HepG2 (cell line): ENCODE results near the gene FETUB. TPM values are rescaled to one million over a fixed set of nuclear protein-coding genes. Genes with fewer than 3 reads are reported as not detected.

Source experiments
- ARID2 ChIP-seq: sonication (generic); formaldehyde crosslinking; IDR thresholded peaks from 2 replicates; pipeline ENCODE4 v1.8.1; 2022; ENCODE audit warnings: mild to moderate bottlenecking, missing genetic modification reagents, borderline replicate concordance
- ARNT2 ChIP-seq: sonication (generic); formaldehyde crosslinking; IDR thresholded peaks from 2 replicates; pipeline ENCODE4 v1.8.0; 2022; ENCODE audit warnings: mild to moderate bottlenecking, low read depth, missing genetic modification reagents, moderate library complexity
- CBFB ChIP-seq: sonication (generic); formaldehyde crosslinking; IDR thresholded peaks from 2 replicates; pipeline ENCODE4 v1.4.0; 2020; ENCODE audit warnings: missing genetic modification reagents
- CENPT ChIP-seq: sonication (generic); formaldehyde crosslinking; IDR thresholded peaks from 2 replicates; pipeline ENCODE4 v1.8.0; 2022; ENCODE audit warnings: low read depth, mild to moderate bottlenecking, moderate library complexity, missing genetic modification reagents
- ELK4 ChIP-seq: sonication (generic); formaldehyde crosslinking; IDR thresholded peaks from 2 replicates; pipeline ENCODE4 v1.9.0; 2021; ENCODE audit warnings: missing genetic modification reagents, borderline replicate concordance
- HCFC1 ChIP-seq: fragments of 150-350 bp; IDR thresholded peaks from 2 replicates; pipeline ENCODE4 v1.6.1; 2014; ENCODE audit warnings: low read depth, low read length
- HDAC2 ChIP-seq: sonication (generic); formaldehyde crosslinking; IDR thresholded peaks from 2 replicates; pipeline ENCODE4 v1.4.0; 2020; ENCODE audit warnings: missing genetic modification reagents
- KAT7 ChIP-seq: IDR thresholded peaks from 2 replicates; pipeline ENCODE4 v1.6.1; 2018; ENCODE audit warnings: borderline replicate concordance, missing compliant biosample characterization
- NBN ChIP-seq: fragments of 450-650 bp; conservative IDR thresholded peaks from 2 replicates; pipeline ENCODE4 v1.6.1; 2017
- REL ChIP-seq: sonication (generic); formaldehyde crosslinking; conservative IDR thresholded peaks from 2 replicates; pipeline ENCODE4 v1.8.0; 2022; ENCODE audit warnings: mild to moderate bottlenecking, missing genetic modification reagents, moderate library complexity
- TARDBP ChIP-seq: sonication (generic); formaldehyde crosslinking; IDR thresholded peaks from 2 replicates; pipeline ENCODE4 v1.8.0; 2022; ENCODE audit warnings: mild to moderate bottlenecking, missing genetic modification reagents
- TBL1XR1 ChIP-seq: fragments of 150-350 bp; IDR thresholded peaks from 2 replicates; pipeline ENCODE4 v1.6.1; 2014; ENCODE audit warnings: borderline replicate concordance, low read length; ENCODE audit not compliant: partially characterized antibody
- TCF12 ChIP-seq, 2 experiments: fragments of 450-650 bp in 1 of 2; sonication (generic) in 1 of 2; formaldehyde crosslinking in 1 of 2; IDR thresholded peaks; 2 replicates each; pipeline versions ENCODE4 v1.6.1 to v1.8.0; 2017 to 2022; ENCODE audit warnings: antibody characterized with exemption in 1 of 2, mild to moderate bottlenecking in 1 of 2, missing genetic modification reagents in 1 of 2, moderate library complexity in 1 of 2
- THYN1 ChIP-seq: sonication (generic); formaldehyde crosslinking; IDR thresholded peaks from 2 replicates; pipeline ENCODE4 v1.8.1; 2023; ENCODE audit warnings: low read depth, mild to moderate bottlenecking, moderate library complexity, missing genetic modification reagents, borderline replicate concordance
- XRCC5 ChIP-seq: fragments of 200-400 bp; formaldehyde crosslinking; optimal IDR thresholded peaks from 2 replicates; pipeline ENCODE3; 2017; ENCODE audit warnings: mild to moderate bottlenecking, low read length
- ZFP37 ChIP-seq: sonication (generic); formaldehyde crosslinking; IDR thresholded peaks from 2 replicates; pipeline ENCODE4 v1.4.0; 2020; ENCODE audit warnings: missing genetic modification reagents, borderline replicate concordance
- ZKSCAN8 ChIP-seq: IDR thresholded peaks from 2 replicates; pipeline ENCODE4 v1.6.1; 2016; ENCODE audit warnings: borderline replicate concordance, missing genetic modification reagents, missing compliant biosample characterization
- ZMYM2 ChIP-seq: sonication (generic); formaldehyde crosslinking; IDR thresholded peaks from 2 replicates; pipeline ENCODE4 v1.8.0; 2022; ENCODE audit warnings: mild to moderate bottlenecking, missing genetic modification reagents
- ZNF275 ChIP-seq: sonication (generic); formaldehyde crosslinking; IDR thresholded peaks from 2 replicates; pipeline ENCODE4 v1.8.0; 2022; ENCODE audit warnings: missing genetic modification reagents, mild to moderate bottlenecking, inconsistent platforms, borderline replicate concordance
- ZNF674 ChIP-seq: sonication (generic); formaldehyde crosslinking; IDR thresholded peaks from 2 replicates; pipeline ENCODE4 v1.5.0; 2020; ENCODE audit warnings: low read depth, mild to moderate bottlenecking, missing genetic modification reagents
- ZSCAN22 ChIP-seq: sonication (generic); formaldehyde crosslinking; IDR thresholded peaks from 2 replicates; pipeline ENCODE4 v1.4.0; 2020; ENCODE audit warnings: mild to moderate bottlenecking, missing genetic modification reagents
- polyA plus RNA-seq, 8 experiments: library from polyadenylated mRNA; depleted of rRNA in 3 of 8; stranded (reverse) in 7 of 8; unstranded in 1 of 8; fragments of >200 nt; fragmentation: Illumina TruSeq in 4 of 8; extraction: Trizol in 4 of 8; gene quantifications; 2 replicates each; pipeline versions ENCODE4 v1.2.1 to v1.2.3, GENCODE V29; 2011 to 2016; ENCODE audit warnings: low read depth in 4 of 8, missing spikeins in 1 of 8, mixed read lengths in 1 of 8; ENCODE audit not compliant: insufficient read depth in 1 of 8
- total RNA-seq, 5 experiments: library from RNA; depleted of rRNA; stranded (reverse); fragments of >200 nt; fragmentation: Illumina TruSeq; extraction: Trizol; gene quantifications; 2 replicates each; pipeline ENCODE4 v1.2.3, GENCODE V29; 2016; ENCODE audit warnings: low read depth in 1 of 5
- TF ChIP-seq, protein P1 (sequence below): sonication (generic); formaldehyde crosslinking; IDR thresholded peaks from 2 replicates; pipeline ENCODE4 v1.4.0; 2020; ENCODE audit warnings: mild to moderate bottlenecking, missing genetic modification reagents, borderline replicate concordance

The FETUB gene
- total and polyA plus RNA-seq, 2 of the 13 experiments (the other 11 are each of a cell fraction or from before 2014, with no cell fraction given): 2.1 to 4.4 TPM

- TF ChIP-seq XRCC5 (no peak), THYN1 (no peak), CENPT (CRISPR knock-in tag) (no peak), ZSCAN22 (0 out of 2 replicates have a peak, but pooled peaks have one; percentile 63), NBN (no peak), TARDBP (CRISPR knock-in tag) (peak; percentile 82), TBL1XR1 (no peak), ELK4 (no peak), TCF12 (IDR thresholded peaks at IDR 0.05) (no peak), TCF12 (CRISPR knock-in tag; IDR thresholded peaks at IDR 0.05) (no peak), ZKSCAN8 (CRISPR knock-in tag) (peak; percentile 5; the same call in 1 of the 2 replicates), ZMYM2 (CRISPR knock-in tag) (no peak), ZFP37 (CRISPR knock-in tag) (no peak), HCFC1 (no peak), KAT7 (CRISPR knock-in tag) (peak; percentile 49; the same call in 1 of the 2 replicates), HDAC2 (CRISPR knock-in tag) (peak; percentile 14; the same call in 1 of the 2 replicates), ZNF275 (CRISPR knock-in tag) (no peak), CBFB (CRISPR knock-in tag) (no peak), ARNT2 (CRISPR knock-in tag) (peak; percentile 49; the same call in 1 of the 2 replicates), ARID2 (0 out of 2 replicates have a peak, but pooled peaks have one; percentile 11), REL (CRISPR knock-in tag) (peak; percentile 83), ZNF674 (no peak)
- TF ChIP-seq, protein P1, sequence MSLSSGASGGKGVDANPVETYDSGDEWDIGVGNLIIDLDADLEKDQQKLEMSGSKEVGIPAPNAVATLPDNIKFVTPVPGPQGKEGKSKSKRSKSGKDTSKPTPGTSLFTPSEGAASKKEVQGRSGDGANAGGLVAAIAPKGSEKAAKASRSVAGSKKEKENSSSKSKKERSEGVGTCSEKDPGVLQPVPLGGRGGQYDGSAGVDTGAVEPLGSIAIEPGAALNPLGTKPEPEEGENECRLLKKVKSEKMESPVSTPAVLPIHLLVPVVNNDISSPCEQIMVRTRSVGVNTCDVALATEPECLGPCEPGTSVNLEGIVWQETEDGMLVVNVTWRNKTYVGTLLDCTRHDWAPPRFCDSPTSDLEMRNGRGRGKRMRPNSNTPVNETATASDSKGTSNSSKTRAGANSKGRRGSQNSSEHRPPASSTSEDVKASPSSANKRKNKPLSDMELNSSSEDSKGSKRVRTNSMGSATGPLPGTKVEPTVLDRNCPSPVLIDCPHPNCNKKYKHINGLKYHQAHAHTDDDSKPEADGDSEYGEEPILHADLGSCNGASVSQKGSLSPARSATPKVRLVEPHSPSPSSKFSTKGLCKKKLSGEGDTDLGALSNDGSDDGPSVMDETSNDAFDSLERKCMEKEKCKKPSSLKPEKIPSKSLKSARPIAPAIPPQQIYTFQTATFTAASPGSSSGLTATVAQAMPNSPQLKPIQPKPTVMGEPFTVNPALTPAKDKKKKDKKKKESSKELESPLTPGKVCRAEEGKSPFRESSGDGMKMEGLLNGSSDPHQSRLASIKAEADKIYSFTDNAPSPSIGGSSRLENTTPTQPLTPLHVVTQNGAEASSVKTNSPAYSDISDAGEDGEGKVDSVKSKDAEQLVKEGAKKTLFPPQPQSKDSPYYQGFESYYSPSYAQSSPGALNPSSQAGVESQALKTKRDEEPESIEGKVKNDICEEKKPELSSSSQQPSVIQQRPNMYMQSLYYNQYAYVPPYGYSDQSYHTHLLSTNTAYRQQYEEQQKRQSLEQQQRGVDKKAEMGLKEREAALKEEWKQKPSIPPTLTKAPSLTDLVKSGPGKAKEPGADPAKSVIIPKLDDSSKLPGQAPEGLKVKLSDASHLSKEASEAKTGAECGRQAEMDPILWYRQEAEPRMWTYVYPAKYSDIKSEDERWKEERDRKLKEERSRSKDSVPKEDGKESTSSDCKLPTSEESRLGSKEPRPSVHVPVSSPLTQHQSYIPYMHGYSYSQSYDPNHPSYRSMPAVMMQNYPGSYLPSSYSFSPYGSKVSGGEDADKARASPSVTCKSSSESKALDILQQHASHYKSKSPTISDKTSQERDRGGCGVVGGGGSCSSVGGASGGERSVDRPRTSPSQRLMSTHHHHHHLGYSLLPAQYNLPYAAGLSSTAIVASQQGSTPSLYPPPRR (CRISPR knock-in tag): peak; percentile 62; the same call in 1 of the 2 replicates
These were observed 25.4 kb upstream of the FETUB start (continued) for GRCh38 chr3:186614597-186615483.
